Measurements from ENCODE around the gene NLK.
"Not testable (repeated sequence)": the region's sequence is repeated elsewhere in the genome, so short reads cannot be mapped to it uniquely, and the experiment has no call there.

NLK gene

DNA sequence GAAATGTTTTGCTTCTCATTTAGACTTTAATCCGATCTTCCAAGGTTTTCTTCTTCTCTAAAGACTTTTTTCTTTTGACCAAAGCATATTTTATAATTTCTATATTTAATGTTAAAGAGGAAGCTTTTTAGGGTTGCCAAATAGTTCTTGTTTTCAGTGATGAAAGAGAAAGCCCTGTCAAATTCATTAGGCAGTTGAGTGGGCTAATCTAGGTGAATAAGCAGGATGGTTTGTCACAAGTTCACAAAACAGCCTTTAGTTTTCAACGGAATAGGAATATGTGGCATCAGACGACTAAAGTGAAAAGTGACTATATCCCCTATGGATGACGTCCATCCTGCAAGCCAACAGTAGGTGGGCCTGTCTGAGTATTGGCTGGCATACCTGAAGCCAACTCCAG is 118.8 kb downstream of the NLK start:
- no peak for DNase-seq

DNA sequence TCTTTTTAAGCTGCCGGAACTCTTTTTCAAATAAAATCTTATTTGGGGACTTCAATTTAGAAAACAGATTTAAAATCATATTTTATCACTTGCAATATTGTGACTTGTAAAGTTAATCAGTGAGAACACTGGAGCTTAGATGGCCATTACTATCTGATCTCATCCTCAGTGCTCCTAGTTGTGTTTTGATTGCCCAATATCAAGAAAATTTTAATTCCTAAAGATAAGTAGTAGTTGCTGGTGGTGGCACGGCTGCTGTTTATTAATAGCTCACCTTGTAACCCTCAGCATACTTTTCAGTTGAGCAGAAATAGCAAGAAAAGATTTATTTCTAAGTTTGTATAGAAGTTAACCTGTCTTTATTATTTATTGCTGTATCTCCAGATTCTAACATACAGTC is 124.0 kb downstream of the NLK start:
- no peak for DNase-seq

- DNase-seq, result no peak
Measured at GRCh38 chr17:28169621-28170349, 127.3 kb downstream of the NLK start.

DNA sequence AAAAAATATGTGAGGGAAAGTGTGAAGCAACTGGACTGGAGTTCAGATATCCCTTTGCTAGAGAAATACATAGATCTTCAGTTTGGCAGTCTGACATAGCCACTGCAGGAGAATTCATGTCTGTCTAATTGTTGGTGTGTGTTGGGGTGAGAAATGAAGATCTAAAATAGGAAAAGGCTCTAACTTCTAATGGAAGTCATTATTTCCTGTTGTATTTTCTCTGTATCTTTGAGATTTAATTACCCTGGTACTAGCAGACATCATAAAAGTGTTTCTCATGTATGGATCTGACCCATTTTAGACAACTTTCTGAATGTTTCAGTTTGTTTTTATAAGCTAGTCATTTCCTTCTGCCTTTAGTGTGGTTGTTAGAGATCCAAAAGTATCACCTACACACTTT is 128.3 kb downstream of the NLK start:
- DNase-seq, result no peak

DNA sequence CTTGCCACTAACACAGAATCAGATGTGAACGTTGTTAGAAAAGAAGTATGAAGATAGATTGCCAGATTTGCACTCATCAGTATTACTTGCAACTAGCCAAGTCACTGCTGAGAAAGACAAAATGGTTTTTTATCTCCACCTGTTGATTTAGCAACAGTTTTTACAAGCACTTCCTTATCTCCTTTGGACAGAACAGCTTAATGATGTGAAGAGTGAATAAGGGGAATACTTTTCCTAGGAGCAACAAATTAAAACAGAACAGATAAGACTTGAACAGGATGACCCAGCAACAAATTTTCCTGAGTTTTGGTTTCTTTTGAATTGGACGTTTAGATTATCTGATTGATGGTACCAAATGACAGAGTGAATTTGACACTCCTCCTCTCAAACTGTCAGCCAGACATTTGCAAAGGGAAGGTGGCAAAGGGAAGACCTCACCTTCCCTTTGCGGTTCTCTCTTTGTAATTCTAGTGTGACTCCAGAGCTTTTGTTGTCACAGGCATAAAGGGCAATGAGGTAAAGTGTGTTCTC is 130.6 kb downstream of the NLK start:
- no peak for DNase-seq

- DNase-seq, result no peak
Measured at GRCh38 chr17:28173801-28174200, 131.3 kb downstream of the NLK start.

GRCh38 chr17:28174352-28175046 is 132.0 kb downstream of the NLK start:
- peak; percentile 16 for DNase-seq

- no peak for DNase-seq
Measured at GRCh38 chr17:28177351-28177750, 134.9 kb downstream of the NLK start.

GRCh38 chr17:28178800-28179199 is 136.3 kb downstream of the NLK start:
- no peak for DNase-seq

GRCh38 chr17:28180449-28180848 is 138.0 kb downstream of the NLK start:
- DNase-seq, result no peak

DNA sequence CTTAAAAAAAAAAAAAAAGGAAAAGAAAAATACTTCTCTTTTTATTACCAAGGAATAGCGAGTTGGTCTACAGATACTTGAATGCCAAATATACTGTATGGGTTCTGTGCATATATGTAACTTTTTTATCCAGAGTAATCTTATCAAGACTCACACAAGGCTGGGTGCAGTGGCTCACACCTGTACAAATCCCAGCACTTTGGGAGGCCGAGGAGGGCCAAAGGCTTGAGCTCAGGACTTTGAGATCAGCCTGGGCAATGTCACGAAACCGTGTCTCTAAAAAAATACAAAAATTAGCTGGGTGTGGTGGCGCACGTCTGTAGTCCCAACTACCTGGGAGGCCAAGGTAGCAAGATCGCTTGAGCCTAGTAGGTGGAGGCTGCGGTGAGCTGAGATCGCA is 139.1 kb downstream of the NLK start:
- no peak for DNase-seq

DNA sequence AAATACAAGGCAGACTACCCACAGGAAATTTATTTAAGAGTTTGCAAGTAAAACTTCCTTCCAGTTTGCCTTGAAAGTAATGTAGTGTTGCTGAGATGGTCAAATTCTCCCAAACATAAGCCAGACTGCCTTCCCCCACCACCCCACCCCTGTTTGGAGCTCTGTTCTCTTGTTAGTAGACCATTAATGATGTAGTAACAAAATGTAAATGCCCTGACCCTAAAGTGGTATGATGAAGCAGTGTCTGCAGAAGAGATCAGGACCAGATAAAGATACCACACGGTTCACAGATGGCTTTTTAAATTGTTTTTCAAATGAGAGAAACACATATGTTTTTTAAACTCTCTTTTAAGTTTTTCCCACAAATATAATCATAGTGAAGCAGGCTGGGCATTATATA is 140.1 kb downstream of the NLK start:
- no peak for DNase-seq

- no peak for DNase-seq
Measured at GRCh38 chr17:28185658-28186057, 143.2 kb downstream of the NLK start.

DNA sequence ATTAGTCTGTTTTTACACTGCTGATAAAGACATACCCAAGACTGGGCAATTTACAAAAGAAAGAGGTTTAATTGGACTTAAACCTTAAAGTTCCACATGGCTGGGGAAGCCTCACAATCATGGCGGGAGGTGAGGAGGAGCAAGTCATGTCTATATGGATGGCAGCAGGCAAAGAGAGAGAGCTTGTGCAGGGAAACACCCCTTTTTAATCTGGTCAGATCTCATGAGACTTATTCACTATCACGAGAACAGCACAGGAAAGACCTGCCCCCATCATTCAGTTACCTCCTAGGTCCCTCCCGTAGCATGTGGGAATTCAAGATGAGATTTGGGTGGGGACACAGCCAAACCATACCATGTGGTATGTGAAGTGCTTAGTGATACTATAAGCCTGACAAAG is 144.0 kb downstream of the NLK start:
- DNase-seq, result not testable (repeated sequence)

DNA sequence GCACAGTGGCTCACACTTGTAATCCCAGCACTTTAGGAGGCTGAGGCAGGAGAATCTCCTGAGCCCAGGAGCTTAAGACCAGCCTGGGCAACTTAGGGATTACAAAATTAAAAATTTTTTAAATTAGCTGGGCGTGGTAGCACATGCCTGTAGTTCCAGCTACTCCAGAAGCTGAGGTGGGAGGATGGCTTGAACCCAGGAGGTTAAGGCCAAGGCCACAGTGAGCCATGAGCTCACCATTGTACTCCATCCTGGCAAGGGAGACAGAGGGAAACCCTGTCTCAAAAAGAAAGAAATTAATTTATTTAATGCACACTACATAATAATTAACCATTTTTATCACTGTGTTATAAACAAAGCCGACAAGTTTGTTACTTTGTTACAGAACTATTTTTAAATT is 145.5 kb downstream of the NLK start:
- DNase-seq, result no peak

GRCh38 chr17:28188841-28189263 is 146.4 kb downstream of the NLK start:
- DNase-seq, result no peak

- DNase-seq, result no peak
Measured at GRCh38 chr17:28189667-28190066, 147.2 kb downstream of the NLK start.

- DNase-seq, result no peak
Measured at GRCh38 chr17:28191018-28191417, 148.5 kb downstream of the NLK start.

- no peak for DNase-seq
Measured at GRCh38 chr17:28193241-28193640, 150.8 kb downstream of the NLK start.

GRCh38 chr17:28194382-28194781 is 151.9 kb downstream of the NLK start:
- no peak for DNase-seq

DNA sequence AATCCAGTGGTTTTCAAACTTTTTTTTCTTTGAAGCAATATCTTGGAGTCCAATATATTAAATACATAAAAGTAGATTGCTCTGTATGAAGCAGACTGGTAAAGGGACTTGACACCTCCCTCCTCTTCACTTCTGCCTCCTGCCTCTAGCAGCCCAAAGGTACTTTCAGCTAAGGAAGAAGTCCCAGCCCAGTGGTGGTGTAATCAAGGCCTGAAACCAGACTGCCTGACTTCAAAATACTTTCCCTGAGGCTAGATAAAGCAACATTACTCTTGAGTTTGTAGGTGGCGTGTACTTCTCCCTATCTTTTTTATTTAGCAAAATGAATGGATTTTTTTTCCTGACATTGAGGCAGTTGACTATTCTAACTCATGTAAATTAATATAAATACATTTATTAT is 154.2 kb downstream of the NLK start:
- no peak for DNase-seq

- DNase-seq, result no peak
Measured at GRCh38 chr17:28199115-28199514, 156.6 kb downstream of the NLK start.

DNA sequence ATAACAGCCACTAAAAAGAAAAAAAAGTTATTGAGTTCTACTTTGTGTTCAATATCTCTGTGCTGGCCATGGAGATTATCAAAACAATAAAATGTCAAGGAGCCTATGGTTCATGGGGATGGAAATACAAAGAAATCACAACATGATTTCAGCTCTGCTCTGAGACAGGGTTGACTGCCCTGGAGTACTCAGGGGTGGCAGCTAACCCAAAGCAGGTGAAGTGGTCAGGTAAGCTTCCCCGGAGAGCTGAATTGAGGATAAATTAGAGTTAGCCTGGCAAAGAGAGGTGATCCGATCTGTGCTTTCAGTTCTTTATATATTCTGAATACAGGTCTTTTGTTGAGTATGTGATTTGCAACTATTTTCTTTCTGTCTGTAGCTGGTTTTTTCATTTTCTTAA is 157.3 kb downstream of the NLK start:
- DNase-seq, result no peak

GRCh38 chr17:28201315-28201714 is 158.8 kb downstream of the NLK start:
- no peak for DNase-seq

DNA sequence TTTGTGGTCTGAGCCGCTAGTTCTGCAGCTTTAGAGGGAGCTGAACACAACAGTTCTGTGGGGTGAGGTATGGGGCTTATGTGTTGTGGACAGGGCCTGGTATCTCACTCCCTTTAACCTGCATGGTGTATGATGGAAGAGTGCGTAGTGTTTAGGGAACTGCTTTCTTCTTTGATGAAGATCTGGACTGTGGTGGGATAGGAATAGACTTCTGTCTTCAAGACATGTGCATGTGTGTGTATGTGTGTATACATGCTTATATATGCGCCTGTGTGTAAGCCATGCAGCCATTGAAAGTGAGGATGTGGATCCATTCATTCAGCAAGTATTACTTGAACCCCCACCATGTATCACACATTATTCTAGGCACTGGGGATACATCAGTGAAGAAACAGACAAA is 161.8 kb downstream of the NLK start:
- no peak for DNase-seq

All from CD4-positive, alpha-beta T cell treated with Interleukin-17A for 4 hours (primary cell).